Measurements from ENCODE around the gene SASH1. TPM values are rescaled to one million over a fixed set of nuclear protein-coding genes. Genes with fewer than 3 reads are reported as not detected.

SASH1 gene
- total and polyA plus RNA-seq, 5 donors, result 14.1 to 33.2 (median 29.0) TPM

- Histone ChIP-seq H3K9me3 (ENCODE audit: control insufficient read depth, low read length) (no peaks in the 10 kb centered on the region), H3K4me1 (ENCODE audit: control insufficient read depth, insufficient read depth, low read length) (no peaks in the 10 kb centered on the region), H3K4me3 (ENCODE audit: low read length) (no peak overlapping the region), H3K27ac (ENCODE audit: low read length) (no peak overlapping the region), H3K27me3 (ENCODE audit: control insufficient read depth, insufficient read depth) (no peaks in the 10 kb centered on the region)
- DNase-seq (no peak), ATAC-seq (no peak)
- 75% methylated on average over 3 of the region's 3 CpGs for WGBS
- intact Hi-C loops (cut with DNase I), result no loop called here
Measured at GRCh38 chr6:148535976-148536375, 193.3 kb downstream of the SASH1 start.

- H3K27ac ChIP-seq (ENCODE audit: low read length), result peak overlapping the region; percentile 37
- no peaks in the 10 kb centered on the region for H3K4me1 ChIP-seq (ENCODE audit: control insufficient read depth, insufficient read depth, low read length)
- 51% methylated on average over 13 of the region's 13 CpGs for WGBS
- intact Hi-C loops (cut with DNase I), result no loop called here
- H3K4me3 ChIP-seq (ENCODE audit: low read length), result no peak overlapping the region
- DNase-seq (no peak), ATAC-seq (peak in 1 of 2 donors; percentile 47)
- no peaks in the 10 kb centered on the region for H3K9me3 ChIP-seq (ENCODE audit: control insufficient read depth, low read length)
- no peaks in the 10 kb centered on the region for H3K27me3 ChIP-seq (ENCODE audit: control insufficient read depth, insufficient read depth)
Measured at GRCh38 chr6:148538261-148539190, 195.9 kb downstream of the SASH1 start.

- ATAC-seq (peak in 1 of 2 donors; percentile 15), DNase-seq (no peak)
- intact Hi-C loops (cut with DNase I), result no loop called here
- Histone ChIP-seq H3K27ac (ENCODE audit: low read length) (no peak overlapping the region), H3K4me1 (ENCODE audit: control insufficient read depth, insufficient read depth, low read length) (no peaks in the 10 kb centered on the region), H3K27me3 (ENCODE audit: control insufficient read depth, insufficient read depth) (no peaks in the 10 kb centered on the region), H3K4me3 (ENCODE audit: low read length) (no peak overlapping the region), H3K9me3 (ENCODE audit: control insufficient read depth, low read length) (no peaks in the 10 kb centered on the region)
- WGBS, result 76% methylated on average over 6 of the region's 6 CpGs
Measured at GRCh38 chr6:148543540-148543939, 200.9 kb downstream of the SASH1 start.

- no peak for DNase-seq
- H3K9me3 ChIP-seq (ENCODE audit: control insufficient read depth, low read length), result no peaks in the 10 kb centered on the region
- H3K27ac ChIP-seq (ENCODE audit: low read length), result no peak overlapping the region
- H3K27me3 ChIP-seq (ENCODE audit: control insufficient read depth, insufficient read depth), result no peaks in the 10 kb centered on the region
- WGBS, result 94% methylated on average over 17 of the region's 17 CpGs
- no peak for ATAC-seq
- no peaks in the 10 kb centered on the region for H3K4me1 ChIP-seq (ENCODE audit: control insufficient read depth, insufficient read depth, low read length)
- intact Hi-C loops (cut with DNase I), result no loop called here
- no peak overlapping the region for H3K4me3 ChIP-seq (ENCODE audit: low read length)
Measured at GRCh38 chr6:148544421-148544820, 201.8 kb downstream of the SASH1 start.

GRCh38 chr6:148545901-148546300 lies 203.3 kb downstream of the SASH1 start:
- ATAC-seq (no peak), DNase-seq (no peak)
- Histone ChIP-seq H3K4me1 (ENCODE audit: control insufficient read depth, insufficient read depth, low read length) (no peaks in the 10 kb centered on the region), H3K4me3 (ENCODE audit: low read length) (no peak overlapping the region), H3K27ac (ENCODE audit: low read length) (no peak overlapping the region), H3K27me3 (ENCODE audit: control insufficient read depth, insufficient read depth) (no peaks in the 10 kb centered on the region), H3K9me3 (ENCODE audit: control insufficient read depth, low read length) (no peaks in the 10 kb centered on the region)
- intact Hi-C loops (cut with DNase I), result no loop called here
- 95% methylated on average over 14 of the region's 14 CpGs for WGBS

- no peak overlapping the region for H3K4me3 ChIP-seq (ENCODE audit: low read length)
- no peaks in the 10 kb centered on the region for H3K27me3 ChIP-seq (ENCODE audit: control insufficient read depth, insufficient read depth)
- H3K9me3 ChIP-seq (ENCODE audit: control insufficient read depth, low read length), result no peaks in the 10 kb centered on the region
- intact Hi-C loops (cut with DNase I), result no loop called here
- DNase-seq (no peak), ATAC-seq (no peak)
- peaks cover 4% of the 10 kb centered on the region for H3K4me1 ChIP-seq (ENCODE audit: control insufficient read depth, insufficient read depth, low read length)
- 81% methylated on average over 7 of the region's 7 CpGs for WGBS
- no peak overlapping the region for H3K27ac ChIP-seq (ENCODE audit: low read length)
Measured at GRCh38 chr6:148547110-148547509, 204.5 kb downstream of the SASH1 start.

GRCh38 chr6:148548065-148548748 lies 205.6 kb downstream of the SASH1 start:
- Histone ChIP-seq H3K27ac (ENCODE audit: low read length) (peak overlapping the region; percentile 44), H3K9me3 (ENCODE audit: control insufficient read depth, low read length) (no peaks in the 10 kb centered on the region), H3K4me1 (ENCODE audit: control insufficient read depth, insufficient read depth, low read length) (peaks cover 4% of the 10 kb centered on the region), H3K4me3 (ENCODE audit: low read length) (no peak overlapping the region), H3K27me3 (ENCODE audit: control insufficient read depth, insufficient read depth) (no peaks in the 10 kb centered on the region)
- ATAC-seq, result peak; percentile 72 to 80
- 39% methylated on average over 22 of the region's 22 CpGs for WGBS
- peak; percentile 74 to 86 (median 85) for DNase-seq
- intact Hi-C loops (cut with DNase I), result no loop called here

- WGBS, result 51% methylated on average over 4 of the region's 4 CpGs
- intact Hi-C loops (cut with DNase I), result no loop called here
- Histone ChIP-seq H3K9me3 (ENCODE audit: control insufficient read depth, low read length) (no peaks in the 10 kb centered on the region), H3K4me3 (ENCODE audit: low read length) (no peak overlapping the region), H3K4me1 (ENCODE audit: control insufficient read depth, insufficient read depth, low read length) (peaks cover 4% of the 10 kb centered on the region), H3K27ac (ENCODE audit: low read length) (no peak overlapping the region), H3K27me3 (ENCODE audit: control insufficient read depth, insufficient read depth) (no peaks in the 10 kb centered on the region)
- ATAC-seq (peak in 1 of 2 donors; percentile 5), DNase-seq (no peak)
Measured at GRCh38 chr6:148548749-148549140, 206.1 kb downstream of the SASH1 start.

- ATAC-seq, result peak; percentile 34 to 67
- Histone ChIP-seq H3K4me1 (ENCODE audit: control insufficient read depth, insufficient read depth, low read length) (peaks cover 4% of the 10 kb centered on the region), H3K4me3 (ENCODE audit: low read length) (no peak overlapping the region), H3K27me3 (ENCODE audit: control insufficient read depth, insufficient read depth) (no peaks in the 10 kb centered on the region), H3K27ac (ENCODE audit: low read length) (no peak overlapping the region), H3K9me3 (ENCODE audit: control insufficient read depth, low read length) (no peaks in the 10 kb centered on the region)
- whole genome bisulfite sequencing, result 39% methylated on average over 7 of the region's 7 CpGs
- intact Hi-C loops (cut with DNase I), result no loop called here
- DNase-seq, result no peak
Measured at GRCh38 chr6:148550569-148550968, 207.9 kb downstream of the SASH1 start.

GRCh38 chr6:148551226-148551625 lies 208.6 kb downstream of the SASH1 start:
- WGBS, result 79% methylated on average over 1 of the region's 1 CpG

GRCh38 chr6:148556410-148556809 lies 213.8 kb downstream of the SASH1 start:
- intact Hi-C loops (cut with DNase I), result no loop called here
- 49% methylated on average over 7 of the region's 7 CpGs for WGBS
- H3K27me3 ChIP-seq (ENCODE audit: control insufficient read depth, insufficient read depth), result no peaks in the 10 kb centered on the region
- DNase-seq, result peak in 1 of 3 donors; percentile 66
- H3K27ac ChIP-seq (ENCODE audit: low read length), result no peak overlapping the region
- no peaks in the 10 kb centered on the region for H3K9me3 ChIP-seq (ENCODE audit: control insufficient read depth, low read length)
- H3K4me1 ChIP-seq (ENCODE audit: control insufficient read depth, insufficient read depth, low read length), result no peaks in the 10 kb centered on the region
- ATAC-seq, result no peak
- no peak overlapping the region for H3K4me3 ChIP-seq (ENCODE audit: low read length)

More at GRCh38 chr6:148551226-148551625, 208.6 kb downstream of the SASH1 start:
- no peak overlapping the region for H3K27ac ChIP-seq (ENCODE audit: low read length)
- H3K4me3 ChIP-seq (ENCODE audit: low read length), result no peak overlapping the region
- intact Hi-C loops (cut with DNase I), result no loop called here
- no peaks in the 10 kb centered on the region for H3K27me3 ChIP-seq (ENCODE audit: control insufficient read depth, insufficient read depth)
- peaks cover 4% of the 10 kb centered on the region for H3K4me1 ChIP-seq (ENCODE audit: control insufficient read depth, insufficient read depth, low read length)
- H3K9me3 ChIP-seq (ENCODE audit: control insufficient read depth, low read length), result no peaks in the 10 kb centered on the region
- ATAC-seq, result no peak
- DNase-seq, result no peak
